HepG2 (cell line): ENCODE data around the gene METAP2. TPM values are rescaled to one million over a fixed set of nuclear protein-coding genes. Genes with fewer than 3 reads are reported as not detected.

Source experiments
- FOXC1 ChIP-seq: sonication (generic); formaldehyde crosslinking; IDR thresholded peaks from 2 replicates; pipeline ENCODE4 v1.8.0; 2022; ENCODE audit warnings: mild to moderate bottlenecking, missing genetic modification reagents, borderline replicate concordance
- FOXJ3 ChIP-seq: sonication (generic); formaldehyde crosslinking; IDR thresholded peaks from 2 replicates; pipeline ENCODE4 v1.4.0; 2020; ENCODE audit warnings: missing genetic modification reagents, mild to moderate bottlenecking, borderline replicate concordance
- ISX ChIP-seq: sonication (generic); formaldehyde crosslinking; conservative IDR thresholded peaks from 2 replicates; pipeline ENCODE4 v1.5.0; 2020; ENCODE audit warnings: missing genetic modification reagents
- KDM2A ChIP-seq: sonication (generic); formaldehyde crosslinking; IDR thresholded peaks from 2 replicates; pipeline ENCODE4 v1.4.0; 2020; ENCODE audit warnings: low read depth, missing genetic modification reagents, borderline replicate concordance
- POLR2AphosphoS5 ChIP-seq: IDR thresholded peaks from 2 replicates; pipeline ENCODE4 v1.6.1; 2012; ENCODE audit warnings: low read depth, low read length
- ZFP1 ChIP-seq: IDR thresholded peaks from 2 replicates; pipeline ENCODE4 v1.6.1; 2016
- ZMYM3 ChIP-seq: sonication (generic); formaldehyde crosslinking; IDR thresholded peaks from 2 replicates; pipeline ENCODE4 v1.5.1; 2020; ENCODE audit warnings: mild to moderate bottlenecking, missing genetic modification reagents
- ZNF24 ChIP-seq: fragments of 450-650 bp; IDR thresholded peaks from 2 replicates; pipeline ENCODE4 v1.6.1; 2017; ENCODE audit warnings: antibody characterized with exemption, mild to moderate bottlenecking
- ZNF253 ChIP-seq: sonication (generic); formaldehyde crosslinking; IDR thresholded peaks from 2 replicates; pipeline ENCODE4 v1.8.0; 2022; ENCODE audit warnings: mild to moderate bottlenecking, missing genetic modification reagents, borderline replicate concordance
- ZNF350 ChIP-seq: sonication (generic); formaldehyde crosslinking; IDR thresholded peaks from 2 replicates; pipeline ENCODE4 v1.4.0; 2020; ENCODE audit warnings: mild to moderate bottlenecking, low read depth, missing genetic modification reagents, borderline replicate concordance
- ZNF552 ChIP-seq: sonication (generic); formaldehyde crosslinking; IDR thresholded peaks from 2 replicates; pipeline ENCODE4 v1.9.0; 2022; ENCODE audit warnings: missing genetic modification reagents, mild to moderate bottlenecking, borderline replicate concordance
- ZNF614 ChIP-seq: IDR thresholded peaks from 2 replicates; pipeline ENCODE4 v1.6.1; 2018; ENCODE audit warnings: missing biosample characterization, missing genetic modification reagents, inconsistent platforms, borderline replicate concordance
- ZNF615 ChIP-seq: sonication (generic); formaldehyde crosslinking; IDR thresholded peaks from 2 replicates; pipeline ENCODE4 v1.5.0; 2020; ENCODE audit warnings: mild to moderate bottlenecking, missing genetic modification reagents, borderline replicate concordance
- ZNF772 ChIP-seq: sonication (generic); formaldehyde crosslinking; IDR thresholded peaks from 2 replicates; pipeline ENCODE4 v1.5.0; 2020; ENCODE audit warnings: mild to moderate bottlenecking, missing genetic modification reagents
- ZNF782 ChIP-seq: sonication (generic); formaldehyde crosslinking; IDR thresholded peaks from 2 replicates; pipeline ENCODE4 v1.4.0; 2020; ENCODE audit warnings: missing genetic modification reagents, mild to moderate bottlenecking, borderline replicate concordance
- polyA plus RNA-seq, 8 experiments: library from polyadenylated mRNA; depleted of rRNA in 3 of 8; stranded (reverse) in 7 of 8; unstranded in 1 of 8; fragments of >200 nt; fragmentation: Illumina TruSeq in 4 of 8; extraction: Trizol in 4 of 8; gene quantifications; 2 replicates each; pipeline versions ENCODE4 v1.2.1 to v1.2.3, GENCODE V29; 2011 to 2016; ENCODE audit warnings: low read depth in 4 of 8, missing spikeins in 1 of 8, mixed read lengths in 1 of 8; ENCODE audit not compliant: insufficient read depth in 1 of 8
- total RNA-seq, 5 experiments: library from RNA; depleted of rRNA; stranded (reverse); fragments of >200 nt; fragmentation: Illumina TruSeq; extraction: Trizol; gene quantifications; 2 replicates each; pipeline ENCODE4 v1.2.3, GENCODE V29; 2016; ENCODE audit warnings: low read depth in 1 of 5
- TF ChIP-seq, protein P1 (sequence below): sonication (generic); formaldehyde crosslinking; conservative IDR thresholded peaks from 2 replicates; pipeline ENCODE4 v1.4.0; 2020; ENCODE audit warnings: missing genetic modification reagents
- TF ChIP-seq, protein P2 (sequence below): sonication (generic); formaldehyde crosslinking; IDR thresholded peaks from 2 replicates; pipeline ENCODE4 v1.4.0; 2020; ENCODE audit warnings: mild to moderate bottlenecking, missing genetic modification reagents
- TF ChIP-seq, protein P3 (sequence below): sonication (generic); formaldehyde crosslinking; IDR thresholded peaks from 2 replicates; pipeline ENCODE4 v1.5.0; 2020; ENCODE audit warnings: missing genetic modification reagents
- TF ChIP-seq, protein P4 (sequence below): sonication (generic); formaldehyde crosslinking; IDR thresholded peaks from 2 replicates; pipeline ENCODE4 v1.9.0; 2021; ENCODE audit warnings: missing genetic modification reagents, borderline replicate concordance
- TF ChIP-seq, protein P5 (sequence below): sonication (generic); formaldehyde crosslinking; conservative IDR thresholded peaks from 2 replicates; pipeline ENCODE4 v1.4.0; 2020; ENCODE audit warnings: missing genetic modification reagents

METAP2 gene
- total and polyA plus RNA-seq, 2 of the 13 experiments (the other 11 are each of a cell fraction or from before 2014, with no cell fraction given): 67.8 to 131 TPM

DNA sequence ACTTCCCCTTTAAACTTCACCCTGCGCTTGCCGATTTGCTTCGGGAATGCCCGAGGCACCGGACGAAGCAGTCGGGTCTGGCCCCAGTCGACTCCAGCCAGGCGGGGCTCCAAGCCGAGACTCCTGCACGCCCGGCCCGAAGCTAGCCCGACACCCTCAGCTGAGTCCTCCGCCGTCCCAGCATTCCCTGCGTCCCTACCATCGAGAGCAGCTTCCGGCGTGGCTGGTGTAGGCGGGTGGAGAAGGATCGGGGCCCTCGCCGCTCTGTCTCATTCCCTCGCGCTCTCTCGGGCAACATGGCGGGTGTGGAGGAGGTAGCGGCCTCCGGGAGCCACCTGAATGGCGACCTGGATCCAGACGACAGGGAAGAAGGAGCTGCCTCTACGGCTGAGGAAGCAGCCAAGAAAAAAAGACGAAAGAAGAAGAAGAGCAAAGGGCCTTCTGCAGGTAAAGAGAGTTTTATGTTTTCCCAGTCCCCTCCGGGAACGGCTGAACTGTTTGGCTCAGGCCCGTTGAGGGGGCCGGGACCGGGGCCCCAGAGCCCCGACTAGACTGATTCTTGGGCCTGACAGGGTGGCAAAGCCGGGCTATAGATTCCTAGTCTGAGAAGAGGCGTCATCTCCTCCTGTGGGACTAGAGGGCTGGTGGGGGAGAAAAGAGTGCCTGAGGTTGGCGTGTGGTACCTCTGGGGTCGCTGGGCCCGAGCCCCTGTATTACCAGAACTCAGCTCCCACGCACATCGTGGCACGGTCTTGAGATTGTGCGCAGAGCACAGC lies at the start of gene METAP2 (continued):
- TF ChIP-seq KDM2A (CRISPR knock-in tag) (peak; percentile 96; the same call in 1 of the 2 replicates), ZNF614 (CRISPR knock-in tag) (peak; percentile 98), ZFP1 (CRISPR knock-in tag) (peak; percentile 90), ZNF772 (CRISPR knock-in tag) (peak; percentile 57; the same call in 1 of the 2 replicates), FOXC1 (CRISPR knock-in tag) (peak; percentile 94), ZNF552 (CRISPR knock-in tag) (peak; percentile 29; the same call in 1 of the 2 replicates), POLR2AphosphoS5 (peak; percentile 95), ZNF253 (CRISPR knock-in tag) (0 out of 2 replicates have a peak, but pooled peaks have one; percentile 56), ISX (CRISPR knock-in tag) (no peak), ZNF350 (peak; percentile 95; the same call in 1 of the 2 replicates), ZMYM3 (peak; percentile 80; the same call in 1 of the 2 replicates), ZNF24 (0 out of 2 replicates have a peak, but pooled peaks have one; percentile 7), FOXJ3 (0 out of 2 replicates have a peak, but pooled peaks have one; percentile 21), ZNF615 (CRISPR knock-in tag) (peak; percentile 75; the same call in 1 of the 2 replicates), ZNF782 (peak; percentile 33; the same call in 1 of the 2 replicates)
- TF ChIP-seq, protein P1, sequence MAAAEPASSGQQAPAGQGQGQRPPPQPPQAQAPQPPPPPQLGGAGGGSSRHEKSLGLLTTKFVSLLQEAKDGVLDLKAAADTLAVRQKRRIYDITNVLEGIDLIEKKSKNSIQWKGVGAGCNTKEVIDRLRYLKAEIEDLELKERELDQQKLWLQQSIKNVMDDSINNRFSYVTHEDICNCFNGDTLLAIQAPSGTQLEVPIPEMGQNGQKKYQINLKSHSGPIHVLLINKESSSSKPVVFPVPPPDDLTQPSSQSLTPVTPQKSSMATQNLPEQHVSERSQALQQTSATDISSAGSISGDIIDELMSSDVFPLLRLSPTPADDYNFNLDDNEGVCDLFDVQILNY (CRISPR knock-in tag): peak; percentile 54; the same call in 1 of the 2 replicates
- TF ChIP-seq, protein P2, sequence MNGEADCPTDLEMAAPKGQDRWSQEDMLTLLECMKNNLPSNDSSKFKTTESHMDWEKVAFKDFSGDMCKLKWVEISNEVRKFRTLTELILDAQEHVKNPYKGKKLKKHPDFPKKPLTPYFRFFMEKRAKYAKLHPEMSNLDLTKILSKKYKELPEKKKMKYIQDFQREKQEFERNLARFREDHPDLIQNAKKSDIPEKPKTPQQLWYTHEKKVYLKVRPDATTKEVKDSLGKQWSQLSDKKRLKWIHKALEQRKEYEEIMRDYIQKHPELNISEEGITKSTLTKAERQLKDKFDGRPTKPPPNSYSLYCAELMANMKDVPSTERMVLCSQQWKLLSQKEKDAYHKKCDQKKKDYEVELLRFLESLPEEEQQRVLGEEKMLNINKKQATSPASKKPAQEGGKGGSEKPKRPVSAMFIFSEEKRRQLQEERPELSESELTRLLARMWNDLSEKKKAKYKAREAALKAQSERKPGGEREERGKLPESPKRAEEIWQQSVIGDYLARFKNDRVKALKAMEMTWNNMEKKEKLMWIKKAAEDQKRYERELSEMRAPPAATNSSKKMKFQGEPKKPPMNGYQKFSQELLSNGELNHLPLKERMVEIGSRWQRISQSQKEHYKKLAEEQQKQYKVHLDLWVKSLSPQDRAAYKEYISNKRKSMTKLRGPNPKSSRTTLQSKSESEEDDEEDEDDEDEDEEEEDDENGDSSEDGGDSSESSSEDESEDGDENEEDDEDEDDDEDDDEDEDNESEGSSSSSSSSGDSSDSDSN (CRISPR knock-in tag): peak; percentile 98
- TF ChIP-seq, protein P3, sequence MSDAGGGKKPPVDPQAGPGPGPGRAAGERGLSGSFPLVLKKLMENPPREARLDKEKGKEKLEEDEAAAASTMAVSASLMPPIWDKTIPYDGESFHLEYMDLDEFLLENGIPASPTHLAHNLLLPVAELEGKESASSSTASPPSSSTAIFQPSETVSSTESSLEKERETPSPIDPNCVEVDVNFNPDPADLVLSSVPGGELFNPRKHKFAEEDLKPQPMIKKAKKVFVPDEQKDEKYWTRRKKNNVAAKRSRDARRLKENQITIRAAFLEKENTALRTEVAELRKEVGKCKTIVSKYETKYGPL (CRISPR knock-in tag): peak; percentile 21; the same call in 1 of the 2 replicates
- TF ChIP-seq, protein P4, sequence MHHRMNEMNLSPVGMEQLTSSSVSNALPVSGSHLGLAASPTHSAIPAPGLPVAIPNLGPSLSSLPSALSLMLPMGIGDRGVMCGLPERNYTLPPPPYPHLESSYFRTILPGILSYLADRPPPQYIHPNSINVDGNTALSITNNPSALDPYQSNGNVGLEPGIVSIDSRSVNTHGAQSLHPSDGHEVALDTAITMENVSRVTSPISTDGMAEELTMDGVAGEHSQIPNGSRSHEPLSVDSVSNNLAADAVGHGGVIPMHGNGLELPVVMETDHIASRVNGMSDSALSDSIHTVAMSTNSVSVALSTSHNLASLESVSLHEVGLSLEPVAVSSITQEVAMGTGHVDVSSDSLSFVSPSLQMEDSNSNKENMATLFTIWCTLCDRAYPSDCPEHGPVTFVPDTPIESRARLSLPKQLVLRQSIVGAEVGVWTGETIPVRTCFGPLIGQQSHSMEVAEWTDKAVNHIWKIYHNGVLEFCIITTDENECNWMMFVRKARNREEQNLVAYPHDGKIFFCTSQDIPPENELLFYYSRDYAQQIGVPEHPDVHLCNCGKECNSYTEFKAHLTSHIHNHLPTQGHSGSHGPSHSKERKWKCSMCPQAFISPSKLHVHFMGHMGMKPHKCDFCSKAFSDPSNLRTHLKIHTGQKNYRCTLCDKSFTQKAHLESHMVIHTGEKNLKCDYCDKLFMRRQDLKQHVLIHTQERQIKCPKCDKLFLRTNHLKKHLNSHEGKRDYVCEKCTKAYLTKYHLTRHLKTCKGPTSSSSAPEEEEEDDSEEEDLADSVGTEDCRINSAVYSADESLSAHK (CRISPR knock-in tag): peak; percentile 64; the same call in 1 of the 2 replicates
- TF ChIP-seq, protein P5, sequence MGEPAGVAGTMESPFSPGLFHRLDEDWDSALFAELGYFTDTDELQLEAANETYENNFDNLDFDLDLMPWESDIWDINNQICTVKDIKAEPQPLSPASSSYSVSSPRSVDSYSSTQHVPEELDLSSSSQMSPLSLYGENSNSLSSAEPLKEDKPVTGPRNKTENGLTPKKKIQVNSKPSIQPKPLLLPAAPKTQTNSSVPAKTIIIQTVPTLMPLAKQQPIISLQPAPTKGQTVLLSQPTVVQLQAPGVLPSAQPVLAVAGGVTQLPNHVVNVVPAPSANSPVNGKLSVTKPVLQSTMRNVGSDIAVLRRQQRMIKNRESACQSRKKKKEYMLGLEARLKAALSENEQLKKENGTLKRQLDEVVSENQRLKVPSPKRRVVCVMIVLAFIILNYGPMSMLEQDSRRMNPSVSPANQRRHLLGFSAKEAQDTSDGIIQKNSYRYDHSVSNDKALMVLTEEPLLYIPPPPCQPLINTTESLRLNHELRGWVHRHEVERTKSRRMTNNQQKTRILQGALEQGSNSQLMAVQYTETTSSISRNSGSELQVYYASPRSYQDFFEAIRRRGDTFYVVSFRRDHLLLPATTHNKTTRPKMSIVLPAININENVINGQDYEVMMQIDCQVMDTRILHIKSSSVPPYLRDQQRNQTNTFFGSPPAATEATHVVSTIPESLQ (CRISPR knock-in tag): 0 out of 2 replicates have a peak, but pooled peaks have one; percentile 22
